ENCODE results near the gene HES1. TPM values are rescaled to one million over a fixed set of nuclear protein-coding genes. Genes with fewer than 3 reads are reported as not detected.

HES1 gene
- total RNA-seq, 2 donors from 2014 or later, result 29.3 to 60.5 TPM

- Histone ChIP-seq H3K9me3 (no peaks in the 10 kb centered on the region), H3K4me1 (ENCODE audit: control insufficient read depth in 1 of 2, low read depth in 2 of 2) (no peaks in the 10 kb centered on the region), H3K4me3 (no peak overlapping the region), H3K27me3 (replicated peaks; ENCODE audit: insufficient read depth) (no peaks in the 10 kb centered on the region), H3K36me3 (no peaks in the 10 kb centered on the region), H3K27ac (no peak overlapping the region)
- DNase-seq (ENCODE audit: low spot score) (no peak), ATAC-seq (ENCODE audit: insufficient number of reproducible peaks, low FRiP score, low read depth) (no peak)
- TF ChIP-seq CTCF (IDR thresholded peaks at IDR 0.05), result no peak
Measured at GRCh38 chr3:194174980-194175379, 39.0 kb downstream of the HES1 start.

GRCh38 chr3:194176274-194176991 is 40.5 kb downstream of the HES1 start:
- DNase-seq (ENCODE audit: low spot score), result no peak
- Histone ChIP-seq H3K27ac (no peak overlapping the region), H3K4me3 (no peak overlapping the region), H3K27me3 (replicated peaks; ENCODE audit: insufficient read depth) (no peaks in the 10 kb centered on the region), H3K36me3 (no peaks in the 10 kb centered on the region), H3K4me1 (ENCODE audit: control insufficient read depth in 1 of 2, low read depth in 2 of 2) (no peaks in the 10 kb centered on the region), H3K9me3 (no peaks in the 10 kb centered on the region)
- no peak for ATAC-seq (ENCODE audit: insufficient number of reproducible peaks, low FRiP score, low read depth)
- no peak for TF ChIP-seq CTCF (IDR thresholded peaks at IDR 0.05)

GRCh38 chr3:194177141-194177540 is 41.2 kb downstream of the HES1 start:
- no peaks in the 10 kb centered on the region for H3K27me3 ChIP-seq (replicated peaks; ENCODE audit: insufficient read depth)
- no peak for DNase-seq (ENCODE audit: low spot score)
- ATAC-seq (ENCODE audit: insufficient number of reproducible peaks, low FRiP score, low read depth), result no peak
- no peaks in the 10 kb centered on the region for H3K36me3 ChIP-seq
- H3K4me3 ChIP-seq, result no peak overlapping the region
- no peaks in the 10 kb centered on the region for H3K9me3 ChIP-seq
- H3K27ac ChIP-seq, result no peak overlapping the region
- no peak for TF ChIP-seq CTCF (IDR thresholded peaks at IDR 0.05)
- H3K4me1 ChIP-seq (ENCODE audit: control insufficient read depth in 1 of 2, low read depth in 2 of 2), result no peaks in the 10 kb centered on the region

- ATAC-seq (ENCODE audit: insufficient number of reproducible peaks, low FRiP score, low read depth), result no peak
- TF ChIP-seq CTCF (IDR thresholded peaks at IDR 0.05), result no peak
- H3K27ac ChIP-seq, result no peak overlapping the region
Measured at GRCh38 chr3:194178128-194178527, 42.2 kb downstream of the HES1 start.

GRCh38 chr3:194178669-194179068 is 42.7 kb downstream of the HES1 start:
- Histone ChIP-seq H3K27ac (no peak overlapping the region), H3K27me3 (replicated peaks; ENCODE audit: insufficient read depth) (no peaks in the 10 kb centered on the region), H3K4me3 (no peak overlapping the region), H3K36me3 (no peaks in the 10 kb centered on the region), H3K4me1 (ENCODE audit: control insufficient read depth in 1 of 2, low read depth in 2 of 2) (no peaks in the 10 kb centered on the region), H3K9me3 (no peaks in the 10 kb centered on the region)
- no peak for TF ChIP-seq CTCF (IDR thresholded peaks at IDR 0.05)
- no peak for ATAC-seq (ENCODE audit: insufficient number of reproducible peaks, low FRiP score, low read depth)
- DNase-seq (ENCODE audit: low spot score), result no peak

More at GRCh38 chr3:194178128-194178527, 42.2 kb downstream of the HES1 start:
- no peak for DNase-seq (ENCODE audit: low spot score)
- Histone ChIP-seq H3K36me3 (no peaks in the 10 kb centered on the region), H3K27me3 (replicated peaks; ENCODE audit: insufficient read depth) (no peaks in the 10 kb centered on the region), H3K4me3 (no peak overlapping the region), H3K9me3 (no peaks in the 10 kb centered on the region), H3K4me1 (ENCODE audit: control insufficient read depth in 1 of 2, low read depth in 2 of 2) (no peaks in the 10 kb centered on the region)
